ENCODE measurements around the gene MAGT1.
"Not testable (repeated sequence)": the region's sequence is repeated elsewhere in the genome, so short reads cannot be mapped to it uniquely, and the experiment has no call there.

MAGT1 gene

DNA sequence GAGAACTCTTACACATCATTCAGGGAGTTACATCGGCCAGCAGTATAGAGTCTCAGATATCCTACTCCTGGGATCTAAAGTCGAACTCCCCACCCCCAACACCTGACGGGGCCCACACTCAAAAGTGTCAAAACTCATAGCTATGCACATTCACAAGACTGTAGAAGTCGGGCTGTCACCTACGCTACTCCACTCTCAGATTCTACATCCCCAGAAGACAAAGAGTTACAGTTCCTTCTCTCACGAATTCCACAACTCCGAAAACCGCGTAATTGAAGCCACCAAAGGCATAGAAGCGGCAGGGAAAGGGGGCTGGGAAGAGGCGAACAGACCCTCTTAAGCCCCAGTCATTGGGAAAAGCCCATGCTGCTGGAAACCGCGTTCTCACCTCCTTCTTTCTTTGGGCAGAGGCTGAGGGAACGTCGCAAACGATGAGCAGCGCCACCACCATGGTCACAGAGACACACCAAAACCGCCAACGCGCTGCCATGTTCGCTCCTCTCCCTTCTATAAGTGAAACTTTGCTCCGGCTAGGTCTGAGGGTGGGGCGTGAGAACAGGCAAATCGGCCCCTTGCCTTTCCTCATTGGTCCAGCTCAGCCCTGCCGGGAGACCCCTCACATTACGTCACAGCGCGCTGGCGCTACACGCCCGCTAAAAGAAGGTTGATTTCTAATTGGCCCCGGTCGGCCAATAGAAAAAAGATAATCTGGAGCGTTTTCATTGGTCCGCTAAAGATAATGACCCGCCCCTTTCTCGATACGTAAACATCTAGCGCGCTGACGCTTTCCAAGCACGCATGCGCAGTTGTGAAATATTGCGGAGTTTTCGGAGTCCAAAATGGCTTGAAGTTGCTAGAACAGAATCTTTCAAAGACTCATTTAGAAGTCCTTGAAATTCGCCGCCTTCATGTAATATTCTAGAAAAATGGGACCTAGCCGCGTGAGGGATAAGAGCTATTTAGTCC is at the start of gene MAGT1:
Gene MAGT1, minus strand, starts transcription at position 515 of the 966 bp plus-strand sequence. Its CDS starts 25 bp downstream, at position 490.
- DNase-seq, result peak; percentile 97

DNA sequence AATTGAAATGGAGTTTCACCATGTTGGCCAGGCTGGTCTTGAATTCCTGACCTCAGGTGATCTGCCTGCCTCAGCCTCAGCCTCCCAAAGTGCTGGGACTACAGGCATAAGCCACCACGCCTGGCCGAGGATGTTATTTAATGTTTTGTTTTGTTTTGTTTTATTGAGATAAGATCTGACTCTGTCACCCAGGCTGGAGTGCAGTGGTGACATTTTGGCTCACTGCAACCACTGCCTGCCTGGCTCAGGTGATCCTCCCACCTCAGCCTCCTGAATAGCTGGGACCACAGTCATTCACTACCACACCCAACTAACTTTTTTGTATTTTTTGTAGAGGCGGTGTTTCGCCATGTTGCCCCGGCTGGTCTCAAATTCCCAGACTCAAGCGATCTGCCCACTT is 49.8 kb upstream of the MAGT1 start:
- DNase-seq, result not testable (repeated sequence)

DNA sequence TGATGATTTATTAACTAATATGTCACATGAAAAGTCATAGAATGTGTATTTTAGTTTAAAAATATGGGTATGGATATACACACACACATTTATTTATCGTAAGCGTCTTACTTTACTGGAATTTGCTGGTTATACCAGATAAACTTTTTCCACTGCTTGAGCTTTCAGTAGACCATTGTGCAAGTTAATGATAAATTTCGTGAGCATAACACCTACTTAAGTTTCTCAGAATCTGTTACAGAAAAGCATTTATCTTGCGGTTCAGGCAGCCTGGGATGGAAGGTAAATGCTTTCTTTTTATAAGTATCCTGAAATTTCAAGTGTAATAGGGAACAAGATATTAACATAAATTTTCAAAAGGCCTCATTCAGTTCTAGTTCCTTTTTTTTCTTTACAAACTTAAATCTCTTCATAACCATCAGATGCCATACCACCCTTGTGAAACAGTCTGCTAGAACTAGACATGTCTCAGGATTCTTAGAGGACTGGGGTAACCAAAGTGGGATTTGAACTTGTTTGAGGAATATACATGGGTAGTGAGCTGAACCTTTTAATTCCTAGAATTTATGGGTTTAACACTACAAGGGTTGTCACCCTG is 42.9 kb upstream of the MAGT1 start:
- no peak for DNase-seq

DNA sequence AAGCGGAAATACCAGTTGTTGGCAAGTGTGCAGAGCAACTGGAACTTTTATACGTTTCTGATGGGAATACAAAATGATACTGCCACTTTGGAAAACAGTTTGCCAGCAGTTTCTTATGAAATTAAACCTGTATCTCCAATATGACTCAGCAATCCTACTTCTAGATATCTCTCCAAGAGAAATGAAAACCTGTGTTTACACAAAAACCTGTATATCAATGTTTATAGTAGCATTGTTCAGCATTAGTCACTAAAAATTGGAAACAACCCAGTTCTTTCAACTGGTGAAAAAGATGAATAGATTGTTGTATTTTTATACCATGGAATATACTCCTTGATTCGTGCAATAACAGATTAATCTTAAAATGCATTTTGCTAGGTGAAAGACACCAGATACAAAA is 42.1 kb upstream of the MAGT1 start:
- DNase-seq, result no peak

DNA sequence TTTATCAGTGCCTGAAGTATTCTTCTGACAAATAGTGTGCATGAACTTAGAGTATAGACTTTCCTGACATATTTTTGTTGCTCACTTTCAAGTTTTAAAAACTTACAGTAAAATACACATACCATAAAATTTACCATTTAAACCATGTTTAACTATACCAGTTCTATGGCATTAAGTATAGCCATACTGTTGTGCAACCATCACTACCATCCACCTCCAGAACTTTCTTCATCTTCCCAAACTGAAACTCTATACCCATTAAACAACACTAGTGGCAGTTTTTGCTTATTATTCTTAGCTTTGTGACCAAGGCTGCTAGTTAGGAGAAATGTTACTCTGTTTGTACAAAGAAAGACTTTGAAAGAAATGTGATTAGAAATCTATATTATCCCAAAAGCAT is 41.1 kb upstream of the MAGT1 start:
- DNase-seq, result no peak

DNA sequence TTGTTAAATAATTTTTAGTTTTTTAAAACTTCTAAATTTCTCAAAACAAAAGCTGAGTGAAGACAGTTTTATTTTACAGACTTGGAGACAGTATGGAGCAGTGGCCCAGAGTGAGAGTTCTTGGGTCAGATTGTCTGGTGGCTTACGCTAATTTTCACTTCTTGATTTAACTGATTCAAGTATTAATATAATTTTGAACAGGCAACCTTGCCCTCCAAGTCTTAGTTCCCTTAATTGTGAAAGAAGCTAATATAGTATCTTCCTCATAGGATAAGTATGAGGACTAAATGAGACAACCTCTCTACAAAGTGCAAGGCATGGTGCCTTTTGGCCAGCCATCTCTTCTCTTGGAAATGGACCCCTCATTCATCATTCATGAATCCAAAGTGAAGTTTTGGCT is 40.7 kb upstream of the MAGT1 start:
- no peak for DNase-seq

DNA sequence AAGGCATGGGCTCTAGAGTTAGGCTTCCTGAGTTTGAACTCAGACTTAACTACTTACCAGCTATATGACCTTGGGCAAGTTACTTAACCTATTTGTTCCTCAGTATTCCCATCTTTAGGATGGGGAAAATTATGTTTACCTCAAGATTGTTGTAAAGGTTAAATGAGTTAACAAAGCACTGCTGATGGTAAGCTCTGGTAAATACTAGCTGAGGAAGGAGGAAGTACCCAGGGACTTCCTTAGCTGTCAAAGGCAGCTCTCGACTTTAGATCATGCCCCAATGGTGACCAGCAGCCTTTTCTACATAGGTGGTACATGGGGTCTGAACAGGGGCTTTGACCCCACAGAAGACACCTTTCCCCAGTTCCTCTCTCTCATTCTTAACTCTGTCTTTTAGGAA is 35.3 kb upstream of the MAGT1 start:
- DNase-seq, result no peak

DNA sequence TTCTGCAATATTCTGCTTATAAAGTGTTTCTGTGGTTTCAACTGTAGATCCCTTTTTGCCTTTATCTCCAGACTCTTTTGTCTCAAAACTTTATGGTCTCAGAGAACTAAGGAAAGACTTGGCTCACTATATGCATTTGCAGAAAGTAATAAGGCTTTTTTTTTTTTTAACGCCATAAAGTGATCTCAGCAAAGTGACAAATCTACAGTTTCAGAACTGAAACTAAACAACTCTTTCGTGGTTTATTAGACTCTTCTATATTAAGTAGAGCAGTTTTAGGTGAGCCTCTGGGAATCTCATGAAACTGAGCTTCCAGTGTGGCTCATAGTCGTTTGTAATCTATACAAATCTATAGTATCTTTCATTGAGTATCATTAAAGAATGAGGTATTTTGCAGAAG is 30.5 kb upstream of the MAGT1 start:
- no peak for DNase-seq

DNA sequence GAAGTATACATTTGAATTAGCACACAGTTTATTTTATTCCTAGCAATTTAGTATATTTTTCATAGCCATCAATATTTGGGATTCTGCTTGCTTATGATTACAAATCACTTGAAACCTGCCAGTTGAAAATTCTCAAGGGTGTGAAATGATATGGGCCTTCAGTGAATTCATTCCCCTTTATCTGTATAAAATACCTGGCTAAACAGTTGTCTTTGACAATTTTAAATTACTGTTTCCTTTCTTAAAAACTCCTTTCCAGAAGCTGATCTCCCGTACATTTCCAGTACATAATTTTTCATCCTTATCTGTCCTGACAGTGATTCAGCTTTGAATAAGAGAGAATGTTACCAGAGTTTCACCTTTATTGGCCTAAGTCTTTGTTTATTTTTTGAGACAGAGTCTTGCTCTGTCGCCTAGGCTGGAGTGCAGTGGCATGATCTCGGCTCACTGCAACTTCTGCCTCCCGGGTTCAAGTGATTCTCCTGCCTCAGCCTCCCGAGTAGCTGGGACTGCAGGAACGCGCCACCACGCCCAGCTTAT is 29.2 kb upstream of the MAGT1 start:
- DNase-seq, result no peak

DNA sequence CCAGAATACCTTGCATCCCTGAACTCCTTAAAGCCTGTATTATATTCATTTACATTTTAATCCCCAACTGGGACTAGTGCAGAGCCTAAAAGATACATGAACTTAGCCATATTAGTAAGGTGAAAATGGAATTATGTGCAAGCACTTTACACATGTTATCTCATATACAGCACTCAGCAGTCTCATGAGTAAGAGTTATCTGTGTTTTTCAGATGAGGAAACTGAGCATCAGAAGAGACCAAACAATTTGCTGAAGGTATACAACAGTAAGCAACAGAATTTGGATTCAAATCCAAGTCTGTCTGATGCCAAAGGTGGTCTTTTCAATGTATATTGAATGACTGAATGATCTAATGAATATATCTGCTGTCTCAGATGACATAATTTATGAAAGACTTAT is 27.6 kb upstream of the MAGT1 start:
- no peak for DNase-seq

DNA sequence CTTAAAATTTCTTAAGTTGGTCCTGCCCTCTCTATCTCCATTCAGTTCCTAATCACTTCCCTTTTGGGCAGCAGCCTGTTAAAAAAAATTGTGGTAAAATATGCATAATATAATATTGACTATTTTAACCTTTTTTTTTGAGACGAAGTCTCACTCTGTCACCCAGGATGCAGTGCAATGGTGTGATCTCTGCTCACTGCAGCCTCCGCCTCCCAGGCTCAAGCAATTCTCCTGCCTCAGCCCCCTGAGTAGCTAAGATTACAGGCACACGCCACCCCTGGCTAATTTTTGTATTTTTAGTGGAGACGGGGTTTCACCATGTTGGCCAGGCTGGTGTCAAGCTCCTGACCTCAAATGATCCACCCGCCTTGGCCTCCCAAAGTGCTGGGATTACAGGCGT is 24.1 kb upstream of the MAGT1 start:
- not testable (repeated sequence) for DNase-seq

DNA sequence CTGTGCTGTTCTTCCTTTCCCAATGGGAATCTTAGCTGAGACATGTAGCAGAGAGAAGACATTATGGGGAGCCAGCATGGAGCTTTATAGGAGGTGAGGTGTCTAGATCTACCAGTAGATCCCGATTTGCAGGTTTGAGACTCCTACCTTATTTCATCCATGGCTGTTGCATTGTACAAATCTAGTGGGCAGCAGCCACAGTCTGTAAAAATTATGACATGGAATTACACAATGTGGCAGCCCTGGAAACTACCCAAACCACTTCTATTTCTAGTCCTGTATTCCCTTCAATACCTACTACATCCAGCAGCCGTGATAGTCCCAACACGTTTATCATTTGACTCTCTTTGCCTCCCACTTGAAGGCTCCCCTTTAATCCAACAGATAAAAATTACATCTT is 23.3 kb upstream of the MAGT1 start:
- DNase-seq, result no peak

DNA sequence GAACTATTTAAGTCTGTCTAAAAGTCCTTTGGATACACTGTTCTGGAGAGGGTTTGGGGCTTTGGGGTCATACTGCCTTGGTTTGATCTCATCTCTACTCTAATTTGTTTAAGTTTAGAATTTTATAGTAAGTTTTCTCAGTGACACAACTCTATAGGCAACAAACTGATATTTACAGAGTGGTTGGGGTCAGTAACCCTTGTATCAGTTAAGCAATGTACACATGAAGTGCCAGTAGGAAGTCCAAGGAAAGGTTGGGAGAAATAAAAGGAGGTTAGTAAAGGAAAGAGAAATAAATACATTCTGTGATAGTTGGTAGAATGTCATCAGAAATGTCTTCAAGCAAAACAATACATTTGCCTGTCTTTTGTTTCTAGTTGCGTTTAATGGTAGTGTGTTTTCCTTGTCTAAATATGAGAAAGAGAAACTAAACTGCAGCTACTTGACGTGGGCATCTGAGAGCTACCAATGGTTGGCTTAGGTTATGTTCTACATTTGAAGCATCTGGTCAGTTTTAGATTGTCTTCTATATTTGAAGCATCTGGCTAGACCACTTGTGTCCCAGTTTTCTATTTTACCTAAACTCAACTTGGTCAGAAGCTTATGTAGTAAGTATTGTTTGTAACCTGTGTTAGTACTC is 22.2 kb upstream of the MAGT1 start:
- DNase-seq, result no peak

DNA sequence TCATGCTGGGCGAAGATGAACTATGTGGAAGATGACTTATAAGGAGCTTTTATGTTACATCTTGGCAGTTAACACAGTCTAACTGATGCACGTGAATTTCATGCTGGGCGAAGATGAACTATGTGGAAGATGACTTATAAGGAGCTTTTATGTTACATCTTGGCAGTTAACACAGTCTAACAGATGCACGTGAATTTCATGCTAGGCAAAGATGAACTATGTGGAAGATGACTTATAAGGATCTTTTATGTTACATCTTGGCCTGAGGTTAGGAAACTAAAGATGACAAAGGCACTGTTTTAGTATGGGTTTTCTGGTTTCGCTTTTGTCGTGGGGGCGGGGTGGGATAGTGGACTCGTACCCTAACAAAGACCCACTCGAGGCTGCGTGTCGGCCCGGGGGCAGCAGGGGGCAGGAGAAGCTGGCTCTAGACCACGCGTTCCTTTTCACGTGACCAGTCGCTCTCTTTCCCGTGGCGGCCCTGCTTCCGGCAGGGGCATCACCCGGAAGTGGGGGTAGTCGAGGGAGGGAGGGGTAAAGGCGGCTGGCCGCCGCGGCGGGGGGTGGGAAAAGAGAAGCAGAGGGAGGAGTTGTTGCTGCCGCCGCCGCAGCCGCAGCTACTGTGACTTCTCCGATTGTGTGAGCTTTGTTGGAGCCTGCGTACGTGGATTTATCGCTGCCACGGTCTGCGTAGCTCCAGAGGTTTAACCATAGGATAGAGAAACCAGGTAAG is 15.0 kb upstream of the MAGT1 start, which contains the start of gene ATP7A:
Gene ATP7A, plus strand, starts transcription at position 586 of the 733 bp plus-strand sequence. CDS start 60,949 bp downstream, outside the sequence.
- DNase-seq, result peak; percentile 96

DNA sequence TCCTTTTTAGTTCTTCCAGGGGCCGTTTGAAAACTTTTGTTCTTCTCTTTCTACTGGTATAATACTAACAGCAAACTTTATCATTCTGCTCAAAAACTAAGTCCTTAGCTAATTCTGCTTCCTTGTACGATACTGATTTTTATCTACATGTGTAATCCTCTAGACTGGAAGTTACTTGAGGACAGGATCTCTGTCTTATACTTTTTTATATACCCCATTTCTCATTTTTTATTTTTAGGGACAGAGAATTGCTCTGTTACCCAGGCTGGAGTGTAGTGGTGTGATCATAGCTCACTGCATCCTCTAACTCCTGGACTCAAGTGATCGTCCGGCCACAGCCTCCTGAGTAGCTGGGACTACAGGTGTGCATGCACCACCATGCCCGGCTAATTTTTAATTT is 6.3 kb upstream of the MAGT1 start:
- DNase-seq, result no peak

DNA sequence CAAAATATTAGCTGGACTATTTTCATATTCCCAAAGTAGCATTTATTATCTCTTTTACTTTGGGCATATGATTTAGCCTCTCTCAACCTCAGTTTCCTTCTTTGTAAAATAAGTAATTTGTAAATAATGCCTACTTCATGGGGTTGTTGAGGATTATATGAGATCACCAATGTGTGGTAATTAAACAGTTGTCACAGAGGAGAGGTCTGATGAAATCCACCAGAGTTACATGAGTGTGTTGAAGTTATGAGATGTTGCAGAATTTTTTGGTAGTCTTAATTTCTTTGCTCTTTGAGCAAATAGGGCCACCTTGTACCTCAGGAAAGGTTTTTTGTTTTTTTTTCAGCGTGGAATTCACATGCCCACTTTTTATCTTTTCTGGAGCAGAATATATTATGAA is 5.5 kb upstream of the MAGT1 start:
- no peak for DNase-seq

DNA sequence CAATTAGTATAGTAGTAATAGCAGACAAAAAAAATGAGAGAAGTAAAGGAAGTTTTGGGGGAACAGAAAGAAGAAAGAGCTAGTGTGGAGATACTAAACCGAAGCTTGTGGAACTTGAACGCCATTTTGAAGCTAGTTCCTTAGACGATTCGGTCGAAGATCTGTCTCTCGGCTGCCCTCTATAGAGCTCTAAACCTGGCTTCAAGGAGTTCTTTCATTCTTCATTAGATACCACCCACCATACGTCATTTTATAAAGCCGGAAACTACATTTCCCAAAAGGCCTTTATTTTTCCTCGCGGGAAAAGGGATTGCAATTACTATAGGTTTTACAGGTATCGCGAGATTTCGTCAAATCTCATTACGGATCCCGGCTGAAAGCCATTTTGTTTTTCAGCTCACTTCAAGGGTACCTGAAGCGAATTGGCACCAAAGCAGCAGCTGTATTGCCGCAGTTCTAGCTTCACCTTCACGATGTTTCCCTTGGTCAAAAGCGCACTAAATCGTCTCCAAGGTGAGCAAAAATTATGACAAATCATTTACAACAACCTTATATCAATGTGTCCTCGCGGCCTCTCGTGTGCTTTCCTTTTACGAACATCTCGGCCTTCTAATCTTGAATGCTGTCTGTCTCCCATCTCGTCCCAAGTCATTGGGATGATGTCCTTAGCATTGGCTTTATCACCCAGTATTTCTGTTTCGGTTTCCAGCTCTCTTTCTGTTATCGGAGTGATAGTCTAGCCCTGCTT is 4.0 kb upstream of the MAGT1 start, which contains the start of gene COX7B:
Gene COX7B, plus strand, starts transcription at position 388 of the 748 bp plus-strand sequence. Its CDS starts 86 bp downstream, at position 474.
- DNase-seq, result peak; percentile 96

DNA sequence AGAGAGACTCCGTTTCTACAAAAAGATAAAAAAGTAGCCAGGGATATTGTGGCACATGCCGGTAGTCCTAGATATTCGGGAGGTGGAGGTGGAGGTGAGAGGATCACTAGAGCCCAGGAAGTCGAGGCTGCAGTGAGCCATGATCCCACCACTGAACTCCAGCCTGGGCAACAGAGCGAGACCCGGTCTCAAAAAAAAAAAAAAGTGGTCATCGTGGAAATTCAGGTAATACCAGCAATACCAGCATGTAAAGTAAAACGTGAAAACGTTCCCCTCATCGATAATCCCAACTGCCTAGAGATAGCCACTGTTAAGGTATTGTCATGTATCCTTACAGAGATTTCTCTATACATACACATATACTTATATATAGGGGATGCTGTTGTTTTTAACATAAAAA is 1.5 kb downstream of the MAGT1 start:
- no peak for DNase-seq

DNA sequence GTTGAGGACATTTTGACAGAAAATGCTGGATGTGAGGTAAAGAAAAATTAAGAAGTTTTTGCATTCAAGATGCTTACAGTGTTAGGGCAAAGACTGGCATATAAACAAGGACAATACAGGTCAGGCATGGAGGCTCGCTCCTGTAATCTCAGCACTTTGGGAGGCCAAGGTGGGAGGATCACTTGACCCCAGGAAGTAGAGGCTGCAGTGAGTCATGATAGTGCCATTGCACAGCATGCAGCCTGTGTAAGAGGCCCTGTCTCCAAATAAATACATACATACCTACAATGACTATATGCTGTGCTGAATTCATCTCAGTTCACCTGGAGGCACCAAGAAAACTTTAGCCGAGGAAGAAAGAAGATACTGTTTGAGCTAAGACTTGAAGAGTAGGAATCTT is 2.3 kb downstream of the MAGT1 start:
- no peak for DNase-seq

DNA sequence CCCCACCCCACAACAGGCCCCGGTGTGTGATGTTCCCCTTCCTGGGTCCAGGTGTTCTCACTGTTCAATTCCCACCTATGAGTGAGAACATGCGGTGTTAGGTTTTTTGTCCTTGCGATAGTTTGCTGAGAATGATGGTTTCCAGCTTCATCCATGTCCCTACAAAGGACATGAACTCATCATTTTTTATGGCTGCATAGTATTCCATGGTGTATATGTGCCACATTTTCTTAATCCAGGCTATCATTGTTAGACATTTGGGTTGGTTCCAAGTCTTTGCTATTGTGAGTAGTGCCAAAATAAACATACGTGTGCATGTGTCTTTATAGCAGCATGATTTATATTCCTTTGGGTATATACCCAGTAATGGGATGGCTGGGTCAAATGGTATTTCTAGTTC is 13.8 kb downstream of the MAGT1 start:
- DNase-seq, result not testable (repeated sequence)

DNA sequence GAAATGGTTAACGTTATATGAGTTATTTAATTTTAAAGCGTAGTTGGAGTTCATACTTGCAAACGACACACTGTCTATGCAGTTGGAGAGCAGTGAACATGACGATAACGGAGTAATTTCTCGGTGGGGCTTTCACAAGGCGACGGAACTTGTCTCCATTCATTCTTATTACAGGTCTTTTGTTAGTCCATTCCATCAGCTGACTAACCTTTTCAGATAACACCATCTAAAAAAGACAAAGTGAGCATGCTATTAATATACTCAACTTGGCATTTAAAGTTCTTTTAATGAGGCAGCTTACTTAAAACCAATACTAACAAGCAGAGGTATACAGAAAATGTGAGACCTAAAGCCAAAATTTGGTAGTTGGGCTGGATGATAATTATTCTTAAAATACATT is 19.9 kb downstream of the MAGT1 start:
- no peak for DNase-seq

DNA sequence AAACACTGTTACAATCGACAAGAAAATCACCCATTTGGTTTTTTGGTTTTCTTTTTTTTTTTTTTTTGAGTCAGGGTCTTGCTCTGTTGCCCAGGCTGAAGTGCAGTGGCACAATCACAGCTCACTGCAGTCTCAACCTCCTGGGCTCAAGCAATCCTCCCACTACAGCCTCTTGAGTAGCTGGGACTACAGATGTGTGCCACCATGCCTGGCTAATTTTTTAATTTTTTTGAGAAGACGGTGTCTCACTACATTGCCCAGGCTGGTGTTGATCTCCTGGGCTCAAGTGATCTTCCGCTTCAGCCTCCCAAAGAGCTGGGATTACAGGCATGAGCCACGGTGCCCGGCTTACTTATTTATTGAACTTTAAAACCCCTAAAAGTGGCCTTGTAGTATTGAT is 63.7 kb downstream of the MAGT1 start:
- DNase-seq, result not testable (repeated sequence)

Measured in RPMI8226 (cell line).